Spleen (tissue), 7 donors: Measurements from ENCODE around the gene CS.

ENCODE experiments used
- POLR2A ChIP-seq, 3 donors: fragments of 450-650 bp; IDR thresholded peaks; one replicate each; pipeline ENCODE4 v1.5.1; 2017; ENCODE audit warnings: antibody characterized with exemption in 3 of 3, mild to moderate bottlenecking in 1 of 3
- TF ChIP-seq, protein P1 (sequence below), 11 experiments: fragments of 200-600 bp in 7 of 11; fragments of 450-650 bp in 4 of 11; sonication (generic) in 4 of 11; IDR thresholded peaks in 8 of 11; conservative IDR thresholded peaks in 3 of 11; 1 replicate in 7 of 11; 2 replicates in 4 of 11; pipeline versions ENCODE4 v1.4.0 to v1.8.0; 2016 to 2021; ENCODE audit warnings: antibody characterized with exemption in 11 of 11, inconsistent platforms in 4 of 11, mild to moderate bottlenecking in 1 of 11
- donor health status: DM: no; HTN: no; CAD: no; lungs with moderate emphysema.
- donor health status: DM: no; HTN: no; CAD: no.
- donor health status: DM: no; HTN: no; CAD: no.

DNA sequence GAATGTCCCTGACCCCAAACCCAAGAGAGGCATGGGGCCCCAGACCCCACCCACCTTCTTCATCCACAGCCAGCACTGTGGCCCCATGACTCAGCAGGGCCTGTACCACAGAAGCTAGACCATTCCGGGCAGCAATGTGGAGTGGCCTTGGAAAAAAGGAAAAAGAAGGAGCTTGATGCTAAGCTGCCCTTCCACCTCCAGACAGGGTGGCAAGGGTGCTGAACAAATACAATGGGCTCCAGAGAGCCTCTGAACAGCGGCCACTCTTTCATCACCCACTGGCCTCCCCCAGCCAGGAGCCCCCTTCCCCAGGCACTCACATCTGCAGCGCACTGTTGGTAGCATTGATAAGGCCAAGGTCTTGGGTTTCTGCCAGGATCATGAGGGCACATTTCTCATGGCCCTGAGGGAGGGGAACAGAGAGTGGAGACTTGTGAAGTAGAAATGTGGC, 56.4 kb downstream of the CS start:
- TF ChIP-seq, protein P1, sequence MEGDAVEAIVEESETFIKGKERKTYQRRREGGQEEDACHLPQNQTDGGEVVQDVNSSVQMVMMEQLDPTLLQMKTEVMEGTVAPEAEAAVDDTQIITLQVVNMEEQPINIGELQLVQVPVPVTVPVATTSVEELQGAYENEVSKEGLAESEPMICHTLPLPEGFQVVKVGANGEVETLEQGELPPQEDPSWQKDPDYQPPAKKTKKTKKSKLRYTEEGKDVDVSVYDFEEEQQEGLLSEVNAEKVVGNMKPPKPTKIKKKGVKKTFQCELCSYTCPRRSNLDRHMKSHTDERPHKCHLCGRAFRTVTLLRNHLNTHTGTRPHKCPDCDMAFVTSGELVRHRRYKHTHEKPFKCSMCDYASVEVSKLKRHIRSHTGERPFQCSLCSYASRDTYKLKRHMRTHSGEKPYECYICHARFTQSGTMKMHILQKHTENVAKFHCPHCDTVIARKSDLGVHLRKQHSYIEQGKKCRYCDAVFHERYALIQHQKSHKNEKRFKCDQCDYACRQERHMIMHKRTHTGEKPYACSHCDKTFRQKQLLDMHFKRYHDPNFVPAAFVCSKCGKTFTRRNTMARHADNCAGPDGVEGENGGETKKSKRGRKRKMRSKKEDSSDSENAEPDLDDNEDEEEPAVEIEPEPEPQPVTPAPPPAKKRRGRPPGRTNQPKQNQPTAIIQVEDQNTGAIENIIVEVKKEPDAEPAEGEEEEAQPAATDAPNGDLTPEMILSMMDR (IDR thresholded peaks at IDR 0.05 in 8 of 11, conservative IDR thresholded peaks at IDR 0.05 in 3 of 11): no peak
- no peak for TF ChIP-seq POLR2A (IDR thresholded peaks at IDR 0.05)
